ENCODE data around the gene TSEN2. TPM values are rescaled to one million over a fixed set of nuclear protein-coding genes. Genes with fewer than 3 reads are reported as not detected.

Gene TSEN2
- polyA plus RNA-seq, 1 experiment = 11.0 TPM

DNA sequence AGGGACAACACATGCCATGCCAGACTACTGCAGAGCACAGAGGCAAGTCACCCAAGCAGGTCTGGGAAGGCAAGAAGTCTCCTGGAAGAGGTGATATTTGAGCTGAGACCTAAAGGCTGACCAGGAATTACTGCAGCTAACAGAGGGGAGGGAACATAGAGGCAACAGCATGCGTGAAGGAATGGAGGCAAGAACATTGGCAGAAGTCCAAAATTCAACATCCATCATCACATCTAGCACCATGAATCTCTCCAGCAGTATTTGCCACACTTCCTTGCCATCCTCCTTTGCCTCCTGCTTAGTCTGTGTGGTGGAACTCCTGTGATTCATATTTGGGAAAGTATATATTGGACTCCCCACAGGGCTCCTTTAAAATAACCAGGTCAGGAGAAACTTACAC lies 870 bp upstream of the TSEN2 start:
- CTCF ChIA-PET = interaction anchor here (1.0 to 4.2 kb wide), 8 partner anchors 12 to 406 kb away, joined by 3 to 25 read pairs (median 6); no protein-coding TSS in a partner anchor
- H3K27ac ChIP-seq (ENCODE audit: low read depth, low read length) = no peak overlapping the region
- no peak for DNase-seq (ENCODE audit: low read depth, low spot score)
- no peaks in the 10 kb centered on the region for H3K27me3 ChIP-seq (ENCODE audit: control insufficient read depth, insufficient read depth, low read length)
- peak overlapping the region; percentile 65; the same call in 1 of the 2 replicates for H3K4me3 ChIP-seq (ENCODE audit: low read depth, low read length)
- no peaks in the 10 kb centered on the region; the same call in 1 of the 2 replicates for H3K9me3 ChIP-seq (ENCODE audit: control insufficient read depth, insufficient read depth, low read length)
- POLR2A ChIA-PET = interaction anchor here (2.5 kb wide), 1 partner anchor 25 kb away, joined by 17 read pairs; no protein-coding TSS in a partner anchor
- TF ChIP-seq, protein P1, sequence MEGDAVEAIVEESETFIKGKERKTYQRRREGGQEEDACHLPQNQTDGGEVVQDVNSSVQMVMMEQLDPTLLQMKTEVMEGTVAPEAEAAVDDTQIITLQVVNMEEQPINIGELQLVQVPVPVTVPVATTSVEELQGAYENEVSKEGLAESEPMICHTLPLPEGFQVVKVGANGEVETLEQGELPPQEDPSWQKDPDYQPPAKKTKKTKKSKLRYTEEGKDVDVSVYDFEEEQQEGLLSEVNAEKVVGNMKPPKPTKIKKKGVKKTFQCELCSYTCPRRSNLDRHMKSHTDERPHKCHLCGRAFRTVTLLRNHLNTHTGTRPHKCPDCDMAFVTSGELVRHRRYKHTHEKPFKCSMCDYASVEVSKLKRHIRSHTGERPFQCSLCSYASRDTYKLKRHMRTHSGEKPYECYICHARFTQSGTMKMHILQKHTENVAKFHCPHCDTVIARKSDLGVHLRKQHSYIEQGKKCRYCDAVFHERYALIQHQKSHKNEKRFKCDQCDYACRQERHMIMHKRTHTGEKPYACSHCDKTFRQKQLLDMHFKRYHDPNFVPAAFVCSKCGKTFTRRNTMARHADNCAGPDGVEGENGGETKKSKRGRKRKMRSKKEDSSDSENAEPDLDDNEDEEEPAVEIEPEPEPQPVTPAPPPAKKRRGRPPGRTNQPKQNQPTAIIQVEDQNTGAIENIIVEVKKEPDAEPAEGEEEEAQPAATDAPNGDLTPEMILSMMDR (IDR thresholded peaks at IDR 0.05; ENCODE audit: low read depth, low read length) = no peak

DNA sequence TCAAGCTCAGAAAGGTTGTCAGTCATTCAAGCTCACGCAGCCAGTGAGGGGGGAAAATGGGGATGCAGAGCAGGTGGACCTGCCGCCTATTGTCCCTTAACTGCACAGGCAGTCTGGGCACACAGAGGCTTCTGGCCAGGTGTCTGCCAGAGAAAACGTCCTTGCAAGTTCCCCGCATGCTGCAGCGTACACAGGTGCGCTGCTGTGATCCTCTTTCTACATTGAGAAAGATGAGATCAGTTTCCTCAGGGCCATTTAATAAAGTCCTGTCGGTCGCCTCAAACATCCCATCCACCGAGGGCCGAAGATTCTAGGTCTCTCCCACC lies 445 bp upstream of the TSEN2 start:
- Histone ChIP-seq H3K27me3 (ENCODE audit: control insufficient read depth, insufficient read depth, low read length) (no peaks in the 10 kb centered on the region), H3K4me3 (ENCODE audit: low read depth, low read length) (peak overlapping the region; percentile 65), H3K27ac (ENCODE audit: low read depth, low read length) (peak overlapping the region; percentile 39), H3K9me3 (ENCODE audit: control insufficient read depth, insufficient read depth, low read length) (no peaks in the 10 kb centered on the region; the same call in 1 of the 2 replicates)
- POLR2A ChIA-PET = interaction anchor here (0.7 to 2.5 kb wide), 6 partner anchors 14 to 346 kb away, joined by 3 to 17 read pairs (median 4); no protein-coding TSS in a partner anchor
- DNase-seq (ENCODE audit: low read depth, low spot score) = no peak
- CTCF ChIA-PET = interaction anchor here (0.5 to 4.2 kb wide), 14 partner anchors 11 to 1008 kb away, joined by 3 to 25 read pairs (median 5); no protein-coding TSS in a partner anchor
- TF ChIP-seq, protein P1 (IDR thresholded peaks at IDR 0.05; ENCODE audit: low read depth, low read length) = no peak

DNA sequence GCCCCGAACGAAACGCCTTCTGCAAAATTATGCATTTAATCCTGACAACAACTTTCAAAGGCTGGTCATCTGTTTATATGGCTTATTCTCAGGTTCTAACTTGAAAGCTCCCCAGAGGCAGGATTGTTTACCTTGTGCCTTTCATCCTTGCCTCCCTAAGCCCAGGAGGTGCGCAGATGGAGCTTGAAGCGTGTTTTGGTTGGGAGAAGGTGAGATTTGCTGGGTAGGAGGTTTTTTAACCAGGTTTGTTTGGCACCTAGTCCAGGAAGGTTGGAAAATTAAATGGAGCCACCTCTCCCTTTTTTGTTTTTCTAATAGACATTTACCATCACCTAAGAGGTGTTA lies 675 bp downstream of the TSEN2 start:
- CTCF ChIA-PET = interaction anchor here (0.8 to 4.2 kb wide), 8 partner anchors 10 to 407 kb away, joined by 3 to 25 read pairs (median 6); no protein-coding TSS in a partner anchor
- DNase-seq (ENCODE audit: low read depth, low spot score) = no peak
- no peaks in the 10 kb centered on the region; the same call in 1 of the 2 replicates for H3K9me3 ChIP-seq (ENCODE audit: control insufficient read depth, insufficient read depth, low read length)
- H3K4me3 ChIP-seq (ENCODE audit: low read depth, low read length) = peak overlapping the region; percentile 87
- no peaks in the 10 kb centered on the region for H3K27me3 ChIP-seq (ENCODE audit: control insufficient read depth, insufficient read depth, low read length)
- POLR2A ChIA-PET = interaction anchor here (1.0 to 2.5 kb wide), 2 partner anchors 17 to 23 kb away, joined by 3 to 17 read pairs; no protein-coding TSS in a partner anchor
- no peak overlapping the region for H3K27ac ChIP-seq (ENCODE audit: low read depth, low read length)
- TF ChIP-seq, protein P1 (IDR thresholded peaks at IDR 0.05; ENCODE audit: low read depth, low read length) = no peak

DNA sequence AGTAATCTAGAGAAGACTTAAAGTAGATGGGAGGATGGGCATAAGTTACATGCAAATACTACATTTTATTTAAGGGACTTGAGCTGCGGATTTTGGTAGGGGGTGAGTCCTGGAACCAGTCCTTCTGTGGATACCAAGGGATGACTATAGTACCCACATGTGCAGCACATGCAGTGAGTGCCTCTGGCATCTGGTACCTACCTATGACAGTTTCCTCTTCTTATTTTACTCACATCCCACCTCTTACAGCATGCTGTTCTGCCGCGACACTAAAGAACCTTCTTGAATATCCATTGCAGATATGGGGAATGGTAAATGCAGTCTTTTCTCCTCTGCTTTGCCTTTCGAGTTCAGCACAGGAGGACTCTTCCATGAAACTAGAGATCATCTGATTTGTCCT lies 1.7 kb downstream of the TSEN2 start:
- POLR2A ChIA-PET = no interaction called here
- TF ChIP-seq, protein P1 (IDR thresholded peaks at IDR 0.05; ENCODE audit: low read depth, low read length) = no peak
- no peaks in the 10 kb centered on the region for H3K27me3 ChIP-seq (ENCODE audit: control insufficient read depth, insufficient read depth, low read length)
- no peak overlapping the region for H3K27ac ChIP-seq (ENCODE audit: low read depth, low read length)
- CTCF ChIA-PET = interaction anchor here (4.2 kb wide), 1 partner anchor 351 kb away, joined by 22 read pairs; no protein-coding TSS in a partner anchor
- no peaks in the 10 kb centered on the region; the same call in 1 of the 2 replicates for H3K9me3 ChIP-seq (ENCODE audit: control insufficient read depth, insufficient read depth, low read length)
- H3K4me3 ChIP-seq (ENCODE audit: low read depth, low read length) = no peak overlapping the region
- no peak for DNase-seq (ENCODE audit: low read depth, low spot score)

DNA sequence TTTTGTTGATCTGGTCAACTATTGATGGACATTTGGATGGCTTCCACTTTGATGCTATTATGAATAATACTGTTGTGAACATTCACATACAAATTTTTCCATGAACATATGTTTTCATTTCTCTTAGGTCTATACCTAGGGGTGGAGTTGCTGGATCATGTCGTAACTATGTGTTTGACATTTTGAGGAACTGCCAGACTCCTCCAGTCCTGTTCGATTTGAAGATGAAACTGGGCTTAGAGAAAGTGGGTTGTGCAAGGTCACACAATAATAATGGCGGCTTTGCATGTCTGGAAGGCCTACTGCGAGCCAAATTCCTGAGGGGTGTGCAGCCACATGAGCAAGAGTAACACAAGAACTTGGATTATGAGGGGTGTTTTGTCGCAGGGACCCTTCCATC lies 2.6 kb downstream of the TSEN2 start:
- H3K27me3 ChIP-seq (ENCODE audit: control insufficient read depth, insufficient read depth, low read length) = no peaks in the 10 kb centered on the region
- POLR2A ChIA-PET = no interaction called here

More for the DNA sequence above, 2.6 kb downstream of the TSEN2 start:
- Histone ChIP-seq H3K4me3 (ENCODE audit: low read depth, low read length) (no peak overlapping the region), H3K9me3 (ENCODE audit: control insufficient read depth, insufficient read depth, low read length) (no peaks in the 10 kb centered on the region; the same call in 1 of the 2 replicates), H3K27ac (ENCODE audit: low read depth, low read length) (no peak overlapping the region)
- CTCF ChIA-PET = no interaction called here
- TF ChIP-seq, protein P1 (IDR thresholded peaks at IDR 0.05; ENCODE audit: low read depth, low read length) = no peak
- no peak for DNase-seq (ENCODE audit: low read depth, low spot score)
